ENCODE results near the gene KBTBD6.
"Not testable (repeated sequence)": the region's sequence is repeated elsewhere in the genome, so short reads cannot be mapped to it uniquely, and the experiment has no call there.

KBTBD6 gene

GRCh38 chr13:41133951-41134350, 1.3 kb upstream of the KBTBD6 start:
- DNase-seq: no peak

GRCh38 chr13:41131660-41132511, 716 bp downstream of the KBTBD6 start:
- not testable (repeated sequence) for DNase-seq

DNA sequence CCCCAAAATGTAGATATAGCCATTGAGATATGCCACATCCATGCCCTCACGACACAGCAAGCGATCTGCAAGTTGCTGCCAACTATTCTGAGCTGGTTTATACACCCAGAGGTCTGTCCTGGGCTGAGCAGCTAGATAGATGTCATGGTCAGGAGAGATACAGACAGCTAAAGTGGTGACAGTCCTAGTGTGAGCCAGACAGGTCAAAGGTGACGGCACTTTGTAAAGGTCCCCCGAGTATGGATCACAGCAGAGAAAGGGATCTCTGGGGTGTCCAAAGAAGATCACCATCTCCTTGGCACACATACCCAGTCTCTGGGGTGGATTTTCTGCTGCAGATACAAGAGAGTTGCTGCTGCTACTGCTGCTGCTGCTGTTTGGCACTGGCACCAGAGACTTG, 1.4 kb downstream of the KBTBD6 start:
- DNase-seq: not testable (repeated sequence)

DNA sequence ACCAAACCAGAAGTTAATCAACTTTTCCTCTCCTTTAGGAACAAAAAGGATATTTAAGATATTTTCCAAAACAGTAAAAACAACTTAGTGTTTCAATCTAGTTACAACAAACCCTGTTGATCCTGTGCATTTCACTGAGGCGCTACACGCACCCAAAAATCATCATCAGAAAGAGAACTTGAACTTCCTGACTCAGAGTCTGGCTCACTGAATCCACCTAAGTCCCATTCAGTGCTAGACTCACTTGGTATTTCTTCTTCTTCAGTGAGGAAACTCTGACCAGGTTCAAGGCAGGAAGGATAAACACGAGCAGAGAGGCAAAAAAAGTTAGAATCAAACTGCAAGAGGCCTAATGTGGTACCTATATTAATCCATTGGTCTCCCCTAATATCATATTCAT, 2.2 kb downstream of the KBTBD6 start:
- no peak for DNase-seq

DNA sequence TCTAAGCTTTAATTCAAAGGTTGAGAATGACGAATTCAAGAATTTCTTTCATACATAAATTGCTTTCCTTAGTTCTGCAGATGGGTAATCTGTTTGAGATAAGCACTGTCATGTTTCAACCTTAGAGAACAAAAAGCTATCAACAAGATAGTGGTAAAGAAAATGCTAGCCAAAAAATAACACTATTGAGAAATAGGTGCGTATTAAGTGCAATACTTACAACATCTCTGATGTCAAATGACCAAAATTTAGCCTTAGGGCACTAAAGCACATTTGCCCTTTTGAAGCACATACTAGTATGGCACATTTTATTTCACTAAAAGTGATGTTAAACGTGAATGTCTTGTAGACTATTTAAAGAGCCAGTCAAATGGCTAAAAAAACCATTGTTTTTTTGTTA, 4.9 kb downstream of the KBTBD6 start:
- DNase-seq: no peak

GRCh38 chr13:41122838-41123237, 9.8 kb downstream of the KBTBD6 start:
- DNase-seq: no peak

- DNase-seq: no peak
Observed at GRCh38 chr13:41117869-41118268, 14.7 kb downstream of the KBTBD6 start.

- no peak for DNase-seq
Observed at GRCh38 chr13:41111454-41111853, 21.1 kb downstream of the KBTBD6 start.

GRCh38 chr13:41107584-41108014, 25.0 kb downstream of the KBTBD6 start:
- DNase-seq: no peak

DNA sequence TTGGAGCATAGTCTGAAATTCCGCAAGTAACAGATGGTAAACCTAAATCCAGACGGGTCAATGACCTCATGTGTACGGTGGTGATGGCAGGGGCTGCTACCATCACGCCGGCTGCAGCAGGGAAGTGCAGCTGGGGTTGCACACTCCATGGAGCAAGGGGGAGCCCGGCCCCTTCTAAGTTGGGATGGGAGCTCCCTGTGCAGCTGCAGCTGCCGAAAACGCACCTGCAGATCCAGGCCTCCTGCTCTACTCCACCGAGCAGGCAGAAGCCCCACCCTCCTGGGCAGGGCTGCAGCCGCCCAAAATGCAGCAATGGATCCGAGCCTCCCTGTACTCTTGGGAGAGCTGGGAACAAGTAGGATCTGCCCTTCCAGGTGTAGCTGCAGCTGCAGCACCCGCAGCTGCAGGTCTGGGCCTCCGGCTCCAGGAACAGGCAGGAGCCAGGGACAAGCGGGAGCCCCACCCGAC, 25.5 kb downstream of the KBTBD6 start:
- no peak for DNase-seq

DNA sequence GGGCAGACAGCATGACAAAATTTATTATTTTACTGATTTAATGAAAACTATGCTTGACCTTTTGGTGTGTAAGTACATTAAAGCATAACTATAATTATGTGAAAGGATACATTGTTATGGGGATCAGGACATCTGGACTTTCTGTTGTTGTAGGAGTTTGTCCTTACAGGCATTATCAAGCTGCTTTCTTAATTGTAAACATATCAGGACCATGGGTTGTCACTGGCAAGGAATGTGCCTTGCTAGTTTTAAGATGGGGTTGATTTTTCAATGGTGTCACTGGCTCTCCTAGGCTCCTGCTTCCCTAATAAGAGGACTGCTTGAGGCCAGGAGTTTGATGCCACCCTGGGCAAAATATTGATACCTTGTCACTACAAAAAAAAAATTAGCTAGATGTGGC, 32.6 kb downstream of the KBTBD6 start:
- no peak for DNase-seq

GRCh38 chr13:41098761-41099160, 33.8 kb downstream of the KBTBD6 start:
- no peak for DNase-seq

- not testable (repeated sequence) for DNase-seq
Observed at GRCh38 chr13:41095681-41096080, 36.9 kb downstream of the KBTBD6 start.

GRCh38 chr13:41085961-41086585, 46.5 kb downstream of the KBTBD6 start:
- no peak for DNase-seq

- DNase-seq: no peak
Observed at GRCh38 chr13:41079725-41080124, 52.9 kb downstream of the KBTBD6 start.
